ENCODE results near the gene NFE2L2.
"Not testable (repeated sequence)": the region's sequence is repeated elsewhere in the genome, so short reads cannot be mapped to it uniquely, and the experiment has no call there.

Gene NFE2L2

DNA sequence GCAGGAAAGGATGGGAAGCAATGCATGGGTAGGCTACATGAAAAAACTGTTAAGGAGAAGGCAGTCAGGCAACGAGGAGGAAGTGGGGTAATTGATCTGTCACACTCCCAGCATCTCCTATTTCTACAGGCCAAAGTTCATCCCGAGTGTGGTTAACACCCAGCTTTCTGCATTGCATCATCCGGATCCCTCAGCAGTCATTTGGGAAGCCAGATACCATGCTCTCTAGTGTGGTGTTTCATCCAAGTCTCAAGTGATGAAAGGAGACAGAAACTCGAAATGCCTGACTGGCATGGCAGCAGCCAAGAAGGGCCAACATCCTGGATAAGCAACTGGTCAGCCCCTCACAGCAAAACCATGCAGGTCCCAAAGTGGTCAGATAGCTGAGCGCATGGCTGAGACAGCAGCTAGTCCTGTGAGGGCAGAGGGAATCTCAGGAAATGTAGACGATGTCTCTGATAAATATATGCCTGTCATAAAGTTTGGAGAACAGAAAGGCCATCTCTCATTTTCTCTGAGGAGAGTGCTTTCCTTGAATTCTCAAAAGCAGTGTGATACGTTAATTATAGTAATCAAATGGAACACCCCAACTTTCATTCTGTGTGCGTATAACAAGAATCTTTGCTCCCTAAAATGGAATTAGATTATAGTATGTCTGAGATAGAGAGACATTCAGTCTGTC is 76.8 kb downstream of the NFE2L2 start:
- DNase-seq = no peak

DNA sequence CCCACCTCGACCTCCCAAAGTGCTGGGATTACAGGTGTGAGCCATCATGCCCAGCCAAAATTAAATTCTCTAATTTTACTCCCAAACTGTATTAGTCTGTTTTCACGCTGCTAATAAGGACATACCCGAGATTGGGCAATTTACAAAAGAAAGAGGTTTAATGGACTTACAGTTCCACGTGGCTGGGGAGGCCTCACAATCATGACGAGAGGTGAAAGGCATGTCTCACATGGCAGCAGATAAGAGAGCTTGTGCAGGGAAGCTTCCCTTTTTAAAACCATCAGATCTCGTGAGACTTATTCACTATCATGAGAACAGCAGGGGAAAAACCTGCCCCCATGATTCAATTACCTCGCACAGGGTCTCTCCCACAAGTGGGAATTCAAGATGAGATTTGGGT is 78.5 kb downstream of the NFE2L2 start:
- DNase-seq = not testable (repeated sequence)

DNA sequence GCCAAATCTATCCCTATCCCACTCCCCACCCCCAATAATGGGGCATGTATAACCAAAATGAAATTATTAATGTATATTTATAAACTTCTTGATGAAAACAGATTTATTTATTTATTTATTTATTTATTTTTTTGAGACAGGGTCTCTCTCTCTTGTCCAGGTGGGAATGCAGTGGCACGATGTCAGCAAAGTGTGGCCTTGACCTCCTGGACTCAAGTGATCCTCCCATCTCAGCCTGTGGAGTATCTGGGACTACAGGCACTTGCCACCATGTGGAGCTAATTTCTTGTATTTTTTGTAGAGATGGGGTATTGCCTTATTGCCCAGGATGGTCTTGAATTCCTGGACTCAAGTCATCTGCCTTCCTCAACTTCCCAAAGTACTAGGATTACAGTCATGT is 79.9 kb downstream of the NFE2L2 start:
- no peak for DNase-seq

DNA sequence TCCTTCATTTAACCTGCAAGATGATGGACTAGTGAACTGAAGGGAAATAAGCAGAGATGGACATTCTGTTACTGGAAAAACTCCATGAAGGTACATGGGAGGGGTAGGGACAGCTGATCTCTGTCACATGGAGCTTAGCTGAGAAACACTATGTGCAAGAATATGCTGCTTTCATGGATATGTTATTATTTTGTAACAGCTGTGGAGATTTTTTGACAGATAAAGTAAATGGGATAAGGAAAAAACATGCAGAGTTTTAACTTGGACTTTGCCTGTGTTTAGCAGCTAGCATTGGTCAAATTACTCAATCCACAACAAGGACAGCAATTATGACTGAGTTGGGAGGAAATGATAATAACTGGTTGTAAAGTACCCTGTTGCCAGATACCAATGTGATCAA is 80.7 kb downstream of the NFE2L2 start:
- no peak for DNase-seq
